Activated CD4-positive, alpha-beta memory T cell treated with anti-CD3 and anti-CD28 coated beads for 36 hours (primary cell): ENCODE results near the gene TEX101. TPM values are rescaled to one million over a fixed set of nuclear protein-coding genes. Genes with fewer than 3 reads are reported as not detected.
"Not testable (repeated sequence)": the region's sequence is repeated elsewhere in the genome, so short reads cannot be mapped to it uniquely, and the experiment has no call there.

Source experiments
- CTCF ChIA-PET: fragments of 350-600 bp; sonication (Branson Sonifier 250); formaldehyde crosslinking; loops from one replicate; lab custom pipeline; 2021; ENCODE audit warnings: antibody characterized with exemption, inconsistent platforms; lab: Charles Lee
- POLR2A ChIA-PET: fragments of 350-600 bp; sonication (Branson Sonifier 250); formaldehyde crosslinking; loops from one replicate; lab custom pipeline; 2021; ENCODE audit warnings: antibody characterized with exemption; lab: Charles Lee
- DNase-seq: peaks from one replicate; pipeline ENCODE4 v3.0.0-alpha.2; 2020
- H3K27ac Mint-ChIP-seq: one replicate; pipeline ENCODE4 v1.8.0; 2021; ENCODE audit warnings: mixed read lengths
- H3K27me3 Mint-ChIP-seq: one replicate; pipeline ENCODE4 v1.8.0; 2021; ENCODE audit warnings: mixed read lengths
- H3K36me3 Mint-ChIP-seq: one replicate; pipeline ENCODE4 v1.8.0; 2021; ENCODE audit warnings: mixed read lengths
- H3K4me1 Mint-ChIP-seq: one replicate; pipeline ENCODE4 v1.8.0; 2021; ENCODE audit warnings: low read depth, mixed read lengths
- H3K4me3 Mint-ChIP-seq: one replicate; pipeline ENCODE4 v1.8.0; 2021; ENCODE audit warnings: mild to moderate bottlenecking, mixed read lengths
- H3K9me3 Mint-ChIP-seq: one replicate; pipeline ENCODE4 v1.8.0; 2021; ENCODE audit warnings: mixed read lengths
- intact Hi-C: fragments of 100-400 bp; cut with micrococcal nuclease; formaldehyde crosslinking; loops from one replicate; pipeline ENCODE4 v1.15.1; 2023
- total RNA-seq, 2 experiments: library from RNA; stranded (reverse); gene quantifications; one replicate each; pipeline ENCODE4 v1.2.3, GENCODE V29; 2021

TEX101 gene, protein sequence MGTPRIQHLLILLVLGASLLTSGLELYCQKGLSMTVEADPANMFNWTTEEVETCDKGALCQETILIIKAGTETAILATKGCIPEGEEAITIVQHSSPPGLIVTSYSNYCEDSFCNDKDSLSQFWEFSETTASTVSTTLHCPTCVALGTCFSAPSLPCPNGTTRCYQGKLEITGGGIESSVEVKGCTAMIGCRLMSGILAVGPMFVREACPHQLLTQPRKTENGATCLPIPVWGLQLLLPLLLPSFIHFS
- not detected for total RNA-seq

DNA sequence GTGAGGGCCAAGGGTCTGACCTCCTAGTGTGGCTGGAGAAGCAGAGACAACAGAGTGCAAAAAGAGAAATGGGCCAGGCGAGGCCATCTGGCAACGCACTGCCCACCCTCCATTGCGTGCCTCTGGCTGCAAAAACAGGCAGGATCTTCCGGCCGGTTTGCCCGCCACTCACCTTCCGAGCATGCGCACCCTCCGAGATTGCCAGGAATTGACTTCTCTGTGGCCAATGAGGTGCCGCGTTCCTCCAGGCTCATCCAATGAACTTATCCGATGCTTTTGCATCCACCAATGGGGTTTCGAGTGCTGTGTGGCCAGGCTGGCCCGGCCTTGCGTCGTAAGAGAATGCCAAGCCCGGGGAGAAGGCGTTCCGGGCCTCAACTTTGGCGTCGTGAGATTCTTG is at the start of gene TEX101:
Gene TEX101, plus strand, starts transcription at position 337 of the 400 bp plus-strand sequence. CDS start 1,030 bp downstream, outside the sequence.
- no peaks in the 10 kb centered on the region for H3K27me3 Mint-ChIP-seq
- no peak for DNase-seq
- ChIA-PET POLR2A (no interaction called here), CTCF (no interaction called here)
- no peak within 1 kb of the TSS for H3K27ac Mint-ChIP-seq
- no peaks in the 10 kb centered on the region for H3K9me3 Mint-ChIP-seq
- H3K4me1 Mint-ChIP-seq: no peaks in the 10 kb centered on the region
- no peak within 1 kb of the TSS for H3K4me3 Mint-ChIP-seq
- no peaks in the 10 kb centered on the region for H3K36me3 Mint-ChIP-seq
- intact Hi-C loops: no loop called here

DNA sequence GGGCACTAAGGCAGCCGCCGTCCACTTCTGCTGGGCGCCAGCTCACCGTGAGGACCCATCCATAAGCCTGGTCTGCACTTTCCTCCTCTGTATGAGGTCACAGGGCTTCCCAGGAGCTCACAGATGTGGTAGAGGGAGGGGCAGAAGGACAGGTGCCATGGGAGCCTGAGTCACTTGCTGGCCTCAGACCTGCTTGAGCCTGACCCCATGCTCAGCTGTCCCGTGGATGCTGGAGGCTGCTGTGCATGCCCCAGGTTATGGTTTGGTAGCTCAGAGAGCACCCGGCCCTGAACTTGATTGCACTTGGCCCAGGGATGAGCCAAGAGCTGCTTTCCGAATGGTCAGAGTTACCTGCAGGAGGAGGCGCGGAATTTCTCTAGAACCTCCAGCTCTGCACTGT is 49.0 kb upstream of the TEX101 start:
- H3K27ac Mint-ChIP-seq, H3K9me3 Mint-ChIP-seq, H3K4me3 Mint-ChIP-seq, POLR2A ChIA-PET, CTCF ChIA-PET, H3K27me3 Mint-ChIP-seq, DNase-seq, H3K4me1 Mint-ChIP-seq, intact Hi-C loops, H3K36me3 Mint-ChIP-seq: not testable (repeated sequence)

DNA sequence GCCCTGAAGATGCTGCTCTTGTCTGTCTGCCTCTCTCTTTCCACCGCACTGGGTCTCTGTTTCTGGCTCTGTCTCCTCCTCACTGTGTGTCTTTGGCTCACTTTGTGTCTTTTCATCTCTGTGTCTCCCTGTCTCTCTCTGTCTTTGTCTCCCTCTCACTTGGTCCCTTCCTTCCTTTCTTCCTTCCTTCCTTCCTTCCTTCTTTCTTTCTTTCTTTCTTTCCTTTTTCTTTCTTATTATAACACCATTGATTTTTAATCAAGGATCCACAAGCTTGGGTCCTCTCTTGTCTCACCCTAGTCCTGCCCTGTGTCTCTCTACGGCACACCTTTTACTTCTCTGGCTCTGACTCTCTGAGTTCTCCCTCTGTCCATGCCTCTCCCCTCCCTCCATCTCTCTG is 46.9 kb upstream of the TEX101 start:
- H3K27me3 Mint-ChIP-seq: peaks cover 8% of the 10 kb centered on the region
- H3K27ac Mint-ChIP-seq: no peak overlapping the region
- H3K4me3 Mint-ChIP-seq: no peak overlapping the region
- no peak for DNase-seq
- POLR2A ChIA-PET: no interaction called here
- intact Hi-C loops: no loop called here
- no peaks in the 10 kb centered on the region for H3K9me3 Mint-ChIP-seq
- H3K4me1 Mint-ChIP-seq: no peaks in the 10 kb centered on the region
- H3K36me3 Mint-ChIP-seq: no peaks in the 10 kb centered on the region
- CTCF ChIA-PET: no interaction called here

DNA sequence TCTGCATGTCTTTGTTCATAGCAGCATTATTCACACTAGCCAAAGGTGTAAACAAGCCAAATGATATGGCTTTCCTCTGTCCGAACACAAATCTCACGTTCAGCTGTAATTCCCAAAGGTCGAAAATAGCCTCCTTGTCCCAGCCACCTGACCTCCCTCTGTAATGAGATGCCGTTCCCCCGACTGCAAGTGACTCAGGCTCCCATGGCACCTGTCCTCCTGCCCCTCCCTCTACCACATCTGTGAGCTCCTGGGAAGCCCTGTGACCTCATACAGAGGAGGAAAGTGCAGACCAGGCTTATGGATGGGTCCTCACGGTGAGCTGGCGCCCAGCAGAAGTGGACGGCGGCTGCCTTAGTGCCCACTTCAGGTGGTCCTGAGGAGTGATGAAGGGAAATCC is 45.8 kb upstream of the TEX101 start:
- H3K27ac Mint-ChIP-seq, POLR2A ChIA-PET, H3K9me3 Mint-ChIP-seq, H3K4me3 Mint-ChIP-seq, H3K36me3 Mint-ChIP-seq, H3K27me3 Mint-ChIP-seq, CTCF ChIA-PET, DNase-seq, intact Hi-C loops, H3K4me1 Mint-ChIP-seq: not testable (repeated sequence)

DNA sequence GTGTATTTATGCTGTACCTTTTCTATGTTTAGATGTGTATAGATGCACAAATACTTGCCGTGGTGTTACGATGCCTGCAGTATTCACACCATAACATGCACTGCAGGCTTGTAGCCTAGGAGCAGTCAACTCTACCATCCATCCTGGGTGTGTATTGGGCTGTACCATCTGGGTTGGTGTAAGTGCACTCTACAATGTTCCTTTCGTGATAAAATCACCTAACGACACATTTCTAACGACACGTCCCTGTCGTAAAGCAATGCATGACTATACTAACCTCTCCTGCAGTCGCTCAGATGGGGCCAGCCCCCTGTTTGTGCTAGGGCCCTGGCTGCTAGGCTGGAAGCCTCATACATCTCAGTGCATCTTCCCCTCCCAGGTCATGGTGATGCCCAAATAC is 42.8 kb upstream of the TEX101 start:
- ChIA-PET CTCF (no interaction called here), POLR2A (no interaction called here)
- Mint-ChIP-seq H3K4me1 (no peaks in the 10 kb centered on the region), H3K9me3 (no peaks in the 10 kb centered on the region), H3K27ac (no peak overlapping the region), H3K36me3 (no peaks in the 10 kb centered on the region), H3K27me3 (peaks cover 5% of the 10 kb centered on the region), H3K4me3 (no peak overlapping the region)
- intact Hi-C loops: no loop called here
- DNase-seq: no peak

DNA sequence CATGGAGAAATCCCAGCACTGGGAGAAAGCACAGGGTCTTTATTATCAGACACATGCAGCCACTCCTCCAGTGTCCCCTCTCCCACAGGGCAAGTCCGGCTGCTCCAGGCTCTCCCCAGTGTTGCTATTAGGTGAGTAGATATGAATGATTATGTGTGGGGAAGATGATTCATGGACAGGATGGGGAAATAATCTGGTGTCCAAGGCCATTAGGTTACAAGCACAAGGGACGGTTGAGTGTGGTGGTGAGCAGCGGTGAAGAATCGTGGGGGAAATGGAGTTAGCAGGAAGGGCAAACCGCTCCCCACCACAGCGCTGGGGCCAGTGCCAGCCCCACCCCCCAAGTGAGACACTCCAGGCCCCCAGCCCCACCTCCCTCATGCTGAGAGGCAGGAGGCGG is 42.2 kb upstream of the TEX101 start:
- peaks cover 5% of the 10 kb centered on the region for H3K27me3 Mint-ChIP-seq
- no peak overlapping the region for H3K27ac Mint-ChIP-seq
- intact Hi-C loops: no loop called here
- no peaks in the 10 kb centered on the region for H3K4me1 Mint-ChIP-seq
- H3K36me3 Mint-ChIP-seq: no peaks in the 10 kb centered on the region
- H3K9me3 Mint-ChIP-seq: no peaks in the 10 kb centered on the region
- DNase-seq: no peak
- ChIA-PET CTCF (no interaction called here), POLR2A (no interaction called here)
- no peak overlapping the region for H3K4me3 Mint-ChIP-seq

DNA sequence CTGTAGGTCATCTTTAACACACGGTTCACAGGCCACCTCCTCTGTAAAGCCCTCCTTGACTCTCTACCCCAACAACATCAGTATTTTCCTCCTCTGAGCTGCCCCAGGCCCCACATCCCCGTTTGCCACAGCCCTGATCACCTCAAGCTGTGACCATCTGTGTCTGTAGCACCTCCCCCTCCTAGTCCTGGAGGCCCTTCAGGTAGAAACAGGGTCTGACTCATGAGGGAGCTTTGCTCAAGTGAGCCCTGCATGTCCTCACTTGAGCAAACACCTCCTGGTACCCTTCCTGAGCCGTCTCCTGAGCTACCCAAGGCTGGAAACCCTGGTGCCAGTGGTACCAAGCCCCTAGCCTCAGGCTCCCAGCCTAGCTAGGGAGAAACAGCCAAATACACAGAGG is 37.1 kb upstream of the TEX101 start:
- H3K27ac Mint-ChIP-seq, DNase-seq, H3K9me3 Mint-ChIP-seq, H3K4me3 Mint-ChIP-seq, H3K27me3 Mint-ChIP-seq, CTCF ChIA-PET, POLR2A ChIA-PET, H3K4me1 Mint-ChIP-seq, H3K36me3 Mint-ChIP-seq, intact Hi-C loops: not testable (repeated sequence)

DNA sequence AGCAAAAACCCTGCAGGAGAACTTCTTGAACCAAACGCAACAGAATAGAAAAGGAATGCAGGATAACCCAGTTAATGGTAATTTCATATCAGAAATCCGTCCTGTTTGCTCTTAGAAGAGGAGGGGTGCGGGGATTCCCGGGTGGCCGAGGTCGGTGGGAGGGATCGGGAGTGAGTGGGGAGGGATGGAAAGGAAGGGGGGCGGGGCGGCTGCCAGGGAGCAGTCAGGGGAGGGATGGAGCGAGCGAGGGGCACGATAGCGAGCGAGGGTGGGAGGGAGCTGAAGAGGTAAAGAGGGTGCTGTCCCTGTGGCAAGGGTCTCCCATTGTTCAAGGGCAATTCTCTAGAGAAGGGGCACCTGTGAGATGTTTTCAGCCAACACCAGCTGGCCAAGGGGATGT is 34.7 kb upstream of the TEX101 start:
- H3K27ac Mint-ChIP-seq: no peak overlapping the region
- intact Hi-C loops: no loop called here
- DNase-seq: no peak
- peaks cover 6% of the 10 kb centered on the region for H3K27me3 Mint-ChIP-seq
- H3K4me3 Mint-ChIP-seq: no peak overlapping the region
- H3K9me3 Mint-ChIP-seq: no peaks in the 10 kb centered on the region
- ChIA-PET POLR2A (interaction anchor here (0.6 kb wide), 1 partner anchor 60 kb away, joined by 5 read pairs; no protein-coding TSS in a partner anchor), CTCF (no interaction called here)
- no peaks in the 10 kb centered on the region for H3K4me1 Mint-ChIP-seq
- no peaks in the 10 kb centered on the region for H3K36me3 Mint-ChIP-seq

DNA sequence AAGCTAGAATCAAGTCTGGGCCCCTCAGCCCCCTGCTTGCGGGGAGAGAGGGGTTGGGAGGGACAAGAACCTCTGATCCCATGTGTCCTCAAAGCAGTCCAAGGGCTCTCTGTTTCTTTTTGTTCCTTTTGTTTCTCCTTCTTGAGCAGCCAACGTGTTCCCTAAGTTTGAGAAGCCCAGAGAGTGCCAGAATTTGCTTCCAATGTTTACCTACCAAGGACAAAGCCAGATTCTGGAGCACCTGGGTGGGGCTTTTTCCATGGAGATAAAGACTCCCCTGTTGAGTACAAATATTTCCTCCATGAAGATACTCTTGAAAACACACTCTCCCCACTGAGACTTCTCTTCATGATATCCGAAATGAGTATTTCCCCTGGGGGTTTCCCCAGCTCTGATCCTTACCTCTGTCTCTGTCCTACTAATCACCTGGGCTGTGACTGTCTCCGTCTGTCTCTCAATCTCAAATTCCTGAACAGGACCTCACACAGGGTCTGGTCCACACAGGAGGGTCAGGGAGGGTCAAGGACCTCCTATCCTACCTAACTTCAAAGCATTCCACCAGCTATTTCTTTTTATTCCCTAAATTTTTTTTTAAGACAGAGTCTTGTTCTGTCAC is 33.8 kb upstream of the TEX101 start:
- ChIA-PET CTCF (no interaction called here), POLR2A (no interaction called here)
- intact Hi-C loops: no loop called here
- no peak for DNase-seq
- Mint-ChIP-seq H3K27ac (no peak overlapping the region), H3K9me3 (peaks cover 2% of the 10 kb centered on the region), H3K4me1 (no peaks in the 10 kb centered on the region), H3K27me3 (peaks cover 7% of the 10 kb centered on the region), H3K36me3 (no peaks in the 10 kb centered on the region), H3K4me3 (no peak overlapping the region)

DNA sequence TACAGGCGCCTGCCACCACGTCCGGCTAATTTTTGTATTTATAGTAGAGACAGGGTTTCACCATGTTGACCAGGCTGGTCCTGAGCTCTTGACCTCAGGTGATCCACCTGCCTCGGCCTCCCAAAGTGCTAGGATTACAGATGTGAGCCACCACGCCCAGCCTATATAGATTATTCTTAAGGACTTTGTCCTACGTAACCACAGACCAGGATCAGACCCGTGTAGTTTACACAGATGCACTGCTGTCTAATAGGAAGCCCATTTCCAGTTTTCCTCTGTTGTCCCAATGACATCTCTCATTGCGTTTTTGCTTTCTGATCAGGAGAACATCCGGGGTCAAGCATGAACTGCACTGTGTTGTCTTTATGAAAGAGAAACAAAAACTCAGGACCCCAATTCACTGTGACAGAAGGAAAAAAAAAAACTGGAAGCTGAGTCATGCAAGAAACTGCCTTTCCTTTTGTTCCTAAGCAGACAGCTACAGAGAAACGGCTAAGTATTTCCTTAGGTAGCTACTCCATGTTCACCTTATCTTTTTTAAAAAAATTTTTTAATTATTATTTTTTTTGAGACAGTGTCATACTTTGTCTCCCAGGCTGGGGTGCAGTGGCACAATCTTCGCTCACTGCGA is 32.0 kb upstream of the TEX101 start:
- H3K27ac Mint-ChIP-seq, H3K36me3 Mint-ChIP-seq, H3K9me3 Mint-ChIP-seq, H3K4me1 Mint-ChIP-seq, H3K4me3 Mint-ChIP-seq, CTCF ChIA-PET, intact Hi-C loops, H3K27me3 Mint-ChIP-seq, POLR2A ChIA-PET, DNase-seq: not testable (repeated sequence)

DNA sequence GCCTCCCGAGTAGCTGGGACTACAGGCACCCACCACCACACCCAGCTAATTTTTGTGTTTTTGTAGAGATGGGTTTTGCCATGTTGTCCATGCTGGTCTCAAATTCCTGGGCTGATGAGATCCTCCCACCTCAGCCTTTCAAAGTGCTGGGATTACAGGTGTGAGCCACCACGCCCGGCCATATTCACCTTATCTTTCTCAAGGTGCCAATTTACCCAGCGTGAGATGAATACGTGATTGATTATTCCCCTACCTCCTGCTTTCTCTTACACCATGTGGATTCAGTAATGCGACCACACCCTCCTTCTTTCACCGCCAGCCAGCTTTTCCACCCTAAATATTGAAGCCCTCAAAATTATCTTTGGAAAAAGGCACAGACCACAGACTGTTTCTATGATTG is 31.4 kb upstream of the TEX101 start:
- POLR2A ChIA-PET, H3K4me3 Mint-ChIP-seq, H3K36me3 Mint-ChIP-seq, H3K4me1 Mint-ChIP-seq, H3K9me3 Mint-ChIP-seq, H3K27me3 Mint-ChIP-seq, CTCF ChIA-PET, H3K27ac Mint-ChIP-seq, intact Hi-C loops, DNase-seq: not testable (repeated sequence)

DNA sequence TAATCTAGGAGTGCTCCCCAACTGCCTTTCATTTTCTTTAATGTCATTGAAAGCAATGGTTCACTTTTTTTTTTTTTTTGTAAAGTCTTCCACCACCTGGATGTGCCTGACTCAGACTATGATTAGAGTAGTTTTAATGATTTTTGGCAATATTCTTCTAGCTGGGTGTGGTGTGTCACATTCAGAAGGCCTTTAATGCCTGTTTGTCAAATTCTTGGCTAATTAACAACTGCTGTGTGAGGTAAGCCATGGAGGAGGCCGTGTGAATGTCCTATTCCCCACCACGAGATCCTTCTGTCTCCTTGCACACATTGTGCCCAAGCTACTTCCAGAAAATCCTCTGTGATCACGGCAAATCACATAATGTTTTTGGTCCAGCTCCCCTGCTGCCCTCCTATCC is 30.9 kb upstream of the TEX101 start:
- H3K36me3 Mint-ChIP-seq, POLR2A ChIA-PET, CTCF ChIA-PET, H3K27ac Mint-ChIP-seq, intact Hi-C loops, DNase-seq, H3K9me3 Mint-ChIP-seq, H3K4me1 Mint-ChIP-seq, H3K4me3 Mint-ChIP-seq, H3K27me3 Mint-ChIP-seq: not testable (repeated sequence)
